22Rv1 (cell line): ENCODE measurements around the gene ARMC2.

Source experiments
- CTCF ChIP-seq: fragments of 450-650 bp; IDR thresholded peaks from 2 replicates; pipeline ENCODE4 v1.5.1; 2017; ENCODE audit warnings: mild to moderate bottlenecking
- ZFX ChIP-seq: fragments of 450-650 bp; IDR thresholded peaks from 2 replicates; pipeline ENCODE4 v1.6.1; 2017; ENCODE audit warnings: antibody characterized with exemption, borderline replicate concordance

GRCh38 chr6:108961985-108962384 is 113.8 kb downstream of the ARMC2 start:
- TF ChIP-seq CTCF (no peak), ZFX (no peak)
